ENCODE measurements around the gene TMEM9.

TMEM9 gene

GRCh38 chr1:201156819-201157218 lies 2.5 kb upstream of the TMEM9 start:
- TF ChIP-seq CTCF (IDR thresholded peaks at IDR 0.05; ENCODE audit: insufficient read depth, low read length, poor library complexity, severe bottlenecking) = no peak
- H3K36me3 ChIP-seq (ENCODE audit: control insufficient read depth, insufficient read depth, low read length) = no peaks in the 10 kb centered on the region; the same call in none of the 2 replicates
- H3K27me3 ChIP-seq (replicated peaks; ENCODE audit: control insufficient read depth, insufficient read depth, low read length) = no peaks in the 10 kb centered on the region
- DNase-seq (ENCODE audit: extremely low read depth, insufficient read length) = no peak
- no peak overlapping the region for H3K4me3 ChIP-seq (replicated peaks; ENCODE audit: low read depth, low read length)

GRCh38 chr1:201156346-201156745 lies 2.1 kb upstream of the TMEM9 start:
- no peak for DNase-seq (ENCODE audit: extremely low read depth, insufficient read length)
- no peak for TF ChIP-seq CTCF (IDR thresholded peaks at IDR 0.05; ENCODE audit: insufficient read depth, low read length, poor library complexity, severe bottlenecking)

GRCh38 chr1:201155354-201155753 lies 1.1 kb upstream of the TMEM9 start:
- no peak overlapping the region for H3K4me3 ChIP-seq (replicated peaks; ENCODE audit: low read depth, low read length)
- H3K36me3 ChIP-seq (ENCODE audit: control insufficient read depth, insufficient read depth, low read length) = no peaks in the 10 kb centered on the region; the same call in none of the 2 replicates
- no peak for TF ChIP-seq CTCF (IDR thresholded peaks at IDR 0.05; ENCODE audit: insufficient read depth, low read length, poor library complexity, severe bottlenecking)

More at GRCh38 chr1:201156346-201156745, 2.1 kb upstream of the TMEM9 start:
- H3K4me3 ChIP-seq (replicated peaks; ENCODE audit: low read depth, low read length) = no peak overlapping the region
- no peaks in the 10 kb centered on the region for H3K27me3 ChIP-seq (replicated peaks; ENCODE audit: control insufficient read depth, insufficient read depth, low read length)
- no peaks in the 10 kb centered on the region; the same call in none of the 2 replicates for H3K36me3 ChIP-seq (ENCODE audit: control insufficient read depth, insufficient read depth, low read length)

GRCh38 chr1:201153474-201154388 lies 543 bp downstream of the TMEM9 start:
- no peak for TF ChIP-seq CTCF (IDR thresholded peaks at IDR 0.05; ENCODE audit: insufficient read depth, low read length, poor library complexity, severe bottlenecking)
- Histone ChIP-seq H3K27me3 (replicated peaks; ENCODE audit: control insufficient read depth, insufficient read depth, low read length) (no peaks in the 10 kb centered on the region), H3K36me3 (ENCODE audit: control insufficient read depth, insufficient read depth, low read length) (no peaks in the 10 kb centered on the region; the same call in none of the 2 replicates), H3K4me3 (replicated peaks; ENCODE audit: low read depth, low read length) (peak overlapping the region; percentile 83)
- DNase-seq (ENCODE audit: extremely low read depth, insufficient read length) = no peak

More at GRCh38 chr1:201155354-201155753, 1.1 kb upstream of the TMEM9 start:
- no peaks in the 10 kb centered on the region for H3K27me3 ChIP-seq (replicated peaks; ENCODE audit: control insufficient read depth, insufficient read depth, low read length)
- no peak for DNase-seq (ENCODE audit: extremely low read depth, insufficient read length)

GRCh38 chr1:201149400-201149799 lies 4.9 kb downstream of the TMEM9 start:
- no peak for DNase-seq (ENCODE audit: extremely low read depth, insufficient read length)
- Histone ChIP-seq H3K4me3 (replicated peaks; ENCODE audit: low read depth, low read length) (no peak overlapping the region), H3K36me3 (ENCODE audit: control insufficient read depth, insufficient read depth, low read length) (peaks cover 6% of the 10 kb centered on the region), H3K27me3 (replicated peaks; ENCODE audit: control insufficient read depth, insufficient read depth, low read length) (no peaks in the 10 kb centered on the region)
- peak; percentile 58 for TF ChIP-seq CTCF (IDR thresholded peaks at IDR 0.05; ENCODE audit: insufficient read depth, low read length, poor library complexity, severe bottlenecking)

Data from GM06990 (cell line).